H1 (cell line): Measurements from ENCODE around the gene PPP1R1B. TPM values are rescaled to one million over a fixed set of nuclear protein-coding genes. Genes with fewer than 3 reads are reported as not detected.

Source experiments
- CTCF ChIA-PET: fragments of 300-600 bp; sonication (Branson Sonifier 250); formaldehyde crosslinking; loops from one replicate; lab custom pipeline; 2021; ENCODE audit not compliant: partially characterized antibody; lab: Charles Lee
- POLR2A ChIA-PET: fragments of 300-600 bp; sonication (Branson Sonifier 250); formaldehyde crosslinking; loops from one replicate; lab custom pipeline; 2021; ENCODE audit warnings: inconsistent platforms; ENCODE audit not compliant: partially characterized antibody; lab: Charles Lee
- DNase-seq, 2 experiments: peaks; one replicate each; pipeline versions ENCODE4 v3.0.0 to v3.0.0-alpha.2; 2010 to 2022; ENCODE audit warnings: low spot score in 2 of 2, low read depth in 1 of 2, mixed read lengths in 1 of 2
- FAIRE-seq: peaks from 2 replicates; lab custom pipeline; 2011; peaks lifted over from hg19 to GRCh38; lab: Jason Lieb, UNC
- H2AFZ ChIP-seq: 2 replicates; pipeline ENCODE4 v1.8.1; 2012; ENCODE audit warnings: low read length, inconsistent platforms
- H2AK5ac ChIP-seq: 2 replicates; pipeline ENCODE4 v1.6.1; 2013; ENCODE audit warnings: low read depth, low read length
- H2BK120ac ChIP-seq: replicated peaks from 2 replicates; pipeline ENCODE3; 2013; ENCODE audit warnings: low read depth, low read length, inconsistent platforms
- H2BK12ac ChIP-seq: 2 replicates; pipeline ENCODE4 v1.6.1; 2013; ENCODE audit warnings: low read depth, low read length
- H2BK15ac ChIP-seq: 2 replicates; pipeline ENCODE4 v1.6.1; 2013; ENCODE audit warnings: low read length
- H2BK20ac ChIP-seq: 2 replicates; pipeline ENCODE4 v1.6.1; 2013; ENCODE audit warnings: low read length
- H2BK5ac ChIP-seq: 2 replicates; pipeline ENCODE4 v1.6.1; 2013; ENCODE audit warnings: low read depth, low read length
- H3K14ac ChIP-seq: 2 replicates; pipeline ENCODE4 v1.6.1; 2013; ENCODE audit warnings: inconsistent platforms; ENCODE audit not compliant: insufficient read length
- H3K18ac ChIP-seq: 2 replicates; pipeline ENCODE4 v1.6.1; 2013; ENCODE audit warnings: low read length; ENCODE audit errors: extremely low read depth
- H3K23ac ChIP-seq: 2 replicates; pipeline ENCODE4 v1.6.1; 2013; ENCODE audit warnings: inconsistent platforms; ENCODE audit not compliant: insufficient read length
- H3K23me2 ChIP-seq: 2 replicates; pipeline ENCODE4 v1.6.1; 2013; ENCODE audit warnings: low read depth, low read length
- H3K27ac ChIP-seq: 2 replicates; pipeline ENCODE4 v1.6.1; 2011; ENCODE audit warnings: low read depth, low read length, inconsistent platforms
- H3K27me3 ChIP-seq, 4 experiments: replicated peaks in 1 of 4; 1 replicate in 1 of 4; 2 replicates in 3 of 4; pipeline versions ENCODE4 v1.6.1 to v1.8.1; 2011 to 2013; ENCODE audit warnings: low read length in 3 of 4, mild to moderate bottlenecking in 3 of 4, inconsistent platforms in 2 of 4, mixed read lengths in 2 of 4, moderate library complexity in 1 of 4; ENCODE audit not compliant: control insufficient read depth in 3 of 4, insufficient read depth in 3 of 4; ENCODE audit errors: extremely low read depth in 1 of 4
- H3K36me3 ChIP-seq, 4 experiments: 2 replicates each; pipeline versions ENCODE4 v1.6.1 to v1.8.1; 2011 to 2013; ENCODE audit warnings: mild to moderate bottlenecking in 4 of 4, low read length in 3 of 4, moderate library complexity in 2 of 4, control low read depth in 1 of 4, inconsistent platforms in 1 of 4; ENCODE audit not compliant: insufficient read depth in 4 of 4, control insufficient read depth in 2 of 4
- H3K4ac ChIP-seq: replicated peaks from 2 replicates; pipeline ENCODE3; 2013; ENCODE audit warnings: low read length, low read depth, mixed read lengths, inconsistent platforms; ENCODE audit not compliant: insufficient read length
- H3K4me1 ChIP-seq, 4 experiments: replicated peaks in 1 of 4; 1 replicate in 1 of 4; 2 replicates in 3 of 4; pipeline versions ENCODE4 v1.6.1 to v1.8.1; 2011 to 2013; ENCODE audit warnings: low read length in 3 of 4, inconsistent platforms in 2 of 4, mixed read lengths in 1 of 4; ENCODE audit not compliant: insufficient read depth in 4 of 4, control insufficient read depth in 3 of 4
- H3K4me2 ChIP-seq, 2 experiments: 2 replicates each; pipeline versions ENCODE4 v1.6.1 to v1.8.1; 2011 to 2013; ENCODE audit warnings: low read depth in 2 of 2, low read length in 2 of 2, control low read depth in 1 of 2, inconsistent platforms in 1 of 2, mild to moderate bottlenecking in 1 of 2; ENCODE audit not compliant: insufficient read depth in 1 of 2
- H3K4me3 ChIP-seq, 4 experiments: fragments of 200-600, 300-600 bp in 1 of 4; sonication (generic), shearing (Covaris generic), sonication (Bioruptor Twin) in 1 of 4; 2 replicates each; pipeline versions ENCODE4 v1.5.1 to v1.8.1; 2011 to 2016; ENCODE audit warnings: low read length in 4 of 4, low read depth in 3 of 4, control low read depth in 2 of 4, inconsistent platforms in 2 of 4, mild to moderate bottlenecking in 2 of 4, mixed read lengths in 1 of 4, moderate library complexity in 1 of 4; ENCODE audit not compliant: insufficient read depth in 2 of 4; ENCODE audit errors: extremely low read depth in 1 of 4
- H3K56ac ChIP-seq: replicated peaks from 2 replicates; pipeline ENCODE3; 2013; ENCODE audit warnings: low read depth, mild to moderate bottlenecking, mixed read lengths, low read length, inconsistent platforms; ENCODE audit not compliant: insufficient read length
- H3K79me1 ChIP-seq: 2 replicates; pipeline ENCODE4 v1.6.1; 2013; ENCODE audit warnings: low read depth, low read length, control low read depth
- H3K79me2 ChIP-seq, 2 experiments: 2 replicates each; pipeline versions ENCODE4 v1.6.1 to v1.8.1; 2012 to 2013; ENCODE audit warnings: low read length in 2 of 2, mild to moderate bottlenecking in 2 of 2, inconsistent platforms in 1 of 2; ENCODE audit not compliant: insufficient read depth in 2 of 2, control insufficient read depth in 1 of 2
- H3K9ac ChIP-seq, 4 experiments: replicated peaks in 1 of 4; 1 replicate in 1 of 4; 2 replicates in 3 of 4; pipeline versions ENCODE4 v1.6.1 to v1.8.1; 2011 to 2013; ENCODE audit warnings: low read depth in 3 of 4, low read length in 3 of 4, control low read depth in 2 of 4, mild to moderate bottlenecking in 2 of 4, moderate library complexity in 2 of 4, inconsistent platforms in 1 of 4; ENCODE audit errors: extremely low read depth in 1 of 4
- H3K9me3 ChIP-seq, 2 experiments: 2 replicates each; pipeline versions ENCODE4 v1.6.1 to v1.8.1; 2012 to 2013; ENCODE audit warnings: mild to moderate bottlenecking in 2 of 2, moderate library complexity in 2 of 2, control low read depth in 1 of 2, inconsistent platforms in 1 of 2, low read depth in 1 of 2, low read length in 1 of 2, mixed read lengths in 1 of 2; ENCODE audit not compliant: insufficient read depth in 2 of 2
- H4K20me1 ChIP-seq, 2 experiments: replicated peaks in 1 of 2; 2 replicates each; pipeline versions ENCODE3 to v1.8.1; 2011 to 2013; ENCODE audit warnings: inconsistent platforms in 2 of 2, low read length in 2 of 2, mild to moderate bottlenecking in 1 of 2; ENCODE audit not compliant: insufficient read depth in 2 of 2, control insufficient read depth in 1 of 2
- H4K5ac ChIP-seq: 2 replicates; pipeline ENCODE4 v1.6.1; 2013; ENCODE audit warnings: low read length, low read depth, mixed read lengths, inconsistent platforms; ENCODE audit not compliant: insufficient read length
- H4K8ac ChIP-seq: 2 replicates; pipeline ENCODE4 v1.8.0; 2013; ENCODE audit warnings: mild to moderate bottlenecking, moderate library complexity, low read length, inconsistent platforms; ENCODE audit not compliant: insufficient read depth; ENCODE audit errors: extremely low read depth
- H4K91ac ChIP-seq: replicated peaks from 2 replicates; pipeline ENCODE3; 2013; ENCODE audit warnings: low read length, mixed read lengths, inconsistent platforms; ENCODE audit not compliant: insufficient read length
- CBX8 ChIP-seq: fragments of 300-800, 300-1000 bp; sonication (generic); IDR thresholded peaks from 2 replicates; pipeline ENCODE4 v1.7.1; 2016; ENCODE audit warnings: low read depth, low read length, borderline replicate concordance
- CTBP2 ChIP-seq: IDR thresholded peaks from 2 replicates; pipeline ENCODE4 v1.7.0; 2011; ENCODE audit warnings: borderline replicate concordance, mild to moderate bottlenecking, moderate library complexity, mixed read lengths, low read length; ENCODE audit not compliant: insufficient read depth, insufficient read length
- EZH2 ChIP-seq: fragments of 200-600 bp; sonication (generic); IDR thresholded peaks from 2 replicates; pipeline ENCODE4 v1.7.1; 2012; ENCODE audit warnings: low read depth, mild to moderate bottlenecking, moderate library complexity, low read length, inconsistent platforms; ENCODE audit not compliant: severe bottlenecking
- GTF2F1 ChIP-seq: IDR thresholded peaks from 2 replicates; pipeline ENCODE4 v1.6.1; 2012; ENCODE audit warnings: low read depth, low read length, improper control_type of control experiment, borderline replicate concordance
- KDM4A ChIP-seq: IDR thresholded peaks from one replicate; pipeline ENCODE4 v1.7.1; 2012; ENCODE audit warnings: low read depth, mild to moderate bottlenecking, moderate library complexity, low read length, inconsistent platforms; ENCODE audit not compliant: severe bottlenecking
- RNF2 ChIP-seq: fragments of 200-900, 300-1000 bp; sonication (generic); IDR thresholded peaks from 2 replicates; pipeline ENCODE4 v1.7.1; 2016; ENCODE audit warnings: borderline replicate concordance, low read depth, mild to moderate bottlenecking, antibody characterized with exemption, low read length; ENCODE audit not compliant: poor library complexity, severe bottlenecking; ENCODE audit errors: missing control alignments
- SIX5 ChIP-seq: IDR thresholded peaks from 2 replicates; pipeline ENCODE4 v1.6.1; 2011; ENCODE audit warnings: mild to moderate bottlenecking, low read depth, low read length
- SP4 ChIP-seq: IDR thresholded peaks from 2 replicates; pipeline ENCODE4 v1.6.1; 2012; ENCODE audit warnings: low read length, inconsistent platforms
- TAF7 ChIP-seq: optimal IDR thresholded peaks from 2 replicates; pipeline ENCODE3; 2011; ENCODE audit warnings: low read depth, mild to moderate bottlenecking, inconsistent platforms, low read length, moderate library complexity, borderline replicate concordance
- WGBS, 2 experiments: shearing (Covaris generic) in 1 of 2; methylation state at CpG; one replicate each; pipeline versions ENCODE4 v1.1.6 to v1.1.7; 2013 to 2015; ENCODE audit warnings: low lambda C conversion rate in 2 of 2, mixed read lengths in 2 of 2, inconsistent platforms in 1 of 2, low coverage in 1 of 2, missing lambda C conversion rate in 1 of 2; ENCODE audit not compliant: insufficient replicate concordance in 2 of 2, insufficient coverage in 1 of 2, insufficient read length in 1 of 2; ENCODE audit errors: extremely low coverage in 1 of 2, missing lambda C conversion rate in 1 of 2; 5-methylcytosine and 5-hydroxymethylcytosine counted together
- polyA plus RNA-seq, 7 experiments: library from polyadenylated mRNA; depleted of rRNA in 3 of 7; stranded (reverse) in 5 of 7; unstranded in 2 of 7; fragments of >200 nt in 5 of 7; fragments of 200-250 nt in 2 of 7; gene quantifications; 1 replicate in 5 of 7; 2 replicates in 1 of 7; 4 replicates in 1 of 7; pipeline versions ENCODE4 v1.2.1 to v1.2.3, GENCODE V29; 2011 to 2013; ENCODE audit warnings: missing spikeins in 2 of 7, mixed read lengths in 2 of 7
- total RNA-seq: library from RNA; stranded (reverse); fragmentation: NEBNext Ultra II Directional; extraction: Animal tissue kit (Norgen Biotek cat#: 25700); gene quantifications from 2 replicates; pipeline ENCODE4 v1.2.1, GENCODE V29; 2021

PPP1R1B gene
- total and polyA plus RNA-seq, 2 of the 8 experiments (the other 6 are each of a cell fraction or from before 2014, with no cell fraction given), result 10.7 to 22.3 TPM

DNA sequence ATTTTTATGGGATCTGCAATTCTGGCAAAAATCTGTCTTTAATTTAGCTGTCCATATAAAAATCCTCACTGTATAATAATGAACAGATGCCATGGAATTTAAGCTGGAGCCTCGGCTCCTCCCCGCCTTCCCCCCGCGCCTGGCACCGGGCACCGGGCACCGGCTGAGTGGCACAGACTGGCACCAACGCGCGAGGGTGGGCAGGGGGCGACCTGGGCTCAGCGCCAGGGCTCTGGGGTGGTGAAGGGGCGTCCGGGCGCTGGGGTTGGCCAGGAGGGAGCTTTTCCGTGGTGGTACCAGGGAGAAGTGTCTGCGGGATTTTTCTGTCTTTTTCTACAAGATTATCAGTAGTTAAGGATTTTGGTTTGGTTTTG is 28.1 kb upstream of the PPP1R1B start:
- Histone ChIP-seq H3K9me3 (no peaks in the 10 kb centered on the region), H2AFZ (no peak overlapping the region), H3K4me3 (peak overlapping the region in 1 of 4 experiments; percentile 30; a peak in 1 of 8 replicates), H3K23me2 (peaks cover 3% of the 10 kb centered on the region; the same call in 1 of the 2 replicates), H2AK5ac (no peak overlapping the region), H3K23ac (no peak overlapping the region), H3K56ac (no peak overlapping the region), H3K27me3 (peaks cover 80 to 100% (median 97%) of the 10 kb centered on the region in 4 experiments), H3K27ac (no peak overlapping the region), H3K9ac (no peak overlapping the region), H3K4ac (no peak overlapping the region), H4K8ac (no peak overlapping the region), H3K79me2 (no peaks in the 10 kb centered on the region), H3K4me1 (peaks cover 5 to 44% (median 32%) of the 10 kb centered on the region in 4 experiments), H2BK120ac (no peak overlapping the region), H3K4me2 (peak overlapping the region in 1 of 2 experiments; percentile 68; a peak in 2 of 4 replicates), H2BK15ac (no peak overlapping the region), H3K18ac (no peak overlapping the region), H3K14ac (no peak overlapping the region), H2BK5ac (no peak overlapping the region), H4K5ac (no peak overlapping the region), H2BK12ac (no peak overlapping the region), H4K91ac (no peak overlapping the region), H3K36me3 (peaks cover 0 to 2% (median 0%) of the 10 kb centered on the region in 4 experiments; a peak in 1 of 8 replicates), H4K20me1 (peaks cover 6 to 21% of the 10 kb centered on the region in 2 experiments), H3K79me1 (no peaks in the 10 kb centered on the region), H2BK20ac (no peak overlapping the region)
- DNase-seq (peak in 1 of 2 experiments; percentile 47), FAIRE-seq (no peak)
- ChIA-PET POLR2A (interaction anchor here (0.8 to 2.4 kb wide), 2 partner anchors 8 to 10 kb away, joined by 3 to 15 read pairs; no protein-coding TSS in a partner anchor), CTCF (interaction anchor here (1.3 to 4.8 kb wide), 6 partner anchors 18 to 51 kb away, joined by 3 to 20 read pairs (median 8); no protein-coding TSS in a partner anchor)
- WGBS, 2 experiments, result 7% methylated on average over 17 of the region's 17 CpGs; no CpG with 5 or more reads in 1 of the 2 experiments
- TF ChIP-seq SIX5 (no peak), SP4 (no peak), TAF7 (no peak), GTF2F1 (no peak), RNF2 (peak; percentile 76), CTBP2 (peak; percentile 14), CBX8 (peak; percentile 71; the same call in 1 of the 2 replicates), KDM4A (no peak), EZH2 (peak; percentile 67)
